ENCODE results near the gene RFTN2. TPM values are rescaled to one million over a fixed set of nuclear protein-coding genes. Genes with fewer than 3 reads are reported as not detected.

Gene RFTN2
- total and polyA plus RNA-seq, 2 of the 13 experiments (the other 11 are each of a cell fraction or from before 2014, with no cell fraction given): not detected

DNA sequence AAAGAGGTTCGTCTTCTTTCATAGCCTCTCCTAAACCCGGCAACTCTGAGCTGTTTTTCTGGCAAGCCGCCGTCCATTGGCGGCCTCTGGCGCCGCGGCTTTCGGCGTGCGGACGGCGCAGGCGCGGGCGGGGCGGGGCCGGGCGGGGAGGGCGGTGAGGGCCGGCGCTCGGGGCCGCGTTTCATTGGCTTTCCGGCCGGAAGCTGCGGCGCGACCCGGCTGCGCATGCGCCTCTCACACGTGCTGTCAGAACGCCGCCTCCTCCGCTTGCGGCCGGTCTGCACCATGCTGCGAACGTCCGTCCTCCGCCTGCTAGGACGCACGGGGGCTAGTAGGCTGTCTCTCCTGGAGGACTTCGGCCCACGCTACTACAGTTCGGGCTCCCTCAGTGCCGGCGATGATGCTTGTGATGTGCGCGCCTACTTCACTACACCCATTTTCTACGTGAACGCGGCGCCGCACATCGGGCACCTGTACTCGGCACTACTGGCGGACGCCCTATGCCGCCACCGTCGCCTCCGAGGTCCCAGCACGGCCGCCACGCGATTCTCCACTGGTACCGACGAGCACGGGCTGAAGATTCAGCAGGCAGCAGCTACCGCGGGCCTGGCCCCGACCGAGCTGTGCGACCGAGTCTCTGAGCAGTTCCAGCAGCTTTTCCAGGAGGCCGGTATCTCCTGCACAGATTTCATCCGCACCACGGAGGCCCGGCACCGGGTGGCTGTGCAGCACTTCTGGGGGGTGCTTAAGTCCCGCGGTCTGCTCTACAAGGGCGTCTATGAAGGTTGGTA is 29.9 kb upstream of the RFTN2 start, which contains the start of gene MARS2 (continued):
- TF ChIP-seq EZH2 (conservative IDR thresholded peaks at IDR 0.05; ENCODE audit: low read depth, low read length) (no peak), NPAS2 (CRISPR knock-in tag; IDR thresholded peaks at IDR 0.05; ENCODE audit: borderline replicate concordance) (no peak), ARNT (IDR thresholded peaks at IDR 0.05) (no peak), ZFP90 (CRISPR knock-in tag; IDR thresholded peaks at IDR 0.05; ENCODE audit: borderline replicate concordance) (no peak), DR1 (CRISPR knock-in tag; IDR thresholded peaks at IDR 0.05) (peak; percentile 69; the same call in 1 of the 2 replicates), STAG1 (CRISPR knock-in tag; IDR thresholded peaks at IDR 0.05) (peak; percentile 25; the same call in 1 of the 2 replicates), KDM5A (IDR thresholded peaks at IDR 0.05; ENCODE audit: borderline replicate concordance, low read length) (peak; percentile 62), ZNF260 (CRISPR knock-in tag; IDR thresholded peaks at IDR 0.05; ENCODE audit: borderline replicate concordance, low read depth) (0 out of 2 replicates have a peak, but pooled peaks have one; percentile 44), ZKSCAN1 (IDR thresholded peaks at IDR 0.05; ENCODE audit: low read length) (no peak), SMAD9 (CRISPR knock-in tag; IDR thresholded peaks at IDR 0.05) (no peak), CBFB (CRISPR knock-in tag; IDR thresholded peaks at IDR 0.05) (peak; percentile 62), ZSCAN22 (CRISPR knock-in tag; IDR thresholded peaks at IDR 0.05) (0 out of 2 replicates have a peak, but pooled peaks have one; percentile 42), SIN3B (IDR thresholded peaks at IDR 0.05; ENCODE audit: low read length) (no peak), ZNF644 (CRISPR knock-in tag; IDR thresholded peaks at IDR 0.05; ENCODE audit: low read depth) (no peak), ADNP (CRISPR knock-in tag; IDR thresholded peaks at IDR 0.05) (no peak), ZNF501 (CRISPR knock-in tag; IDR thresholded peaks at IDR 0.05) (peak; percentile 93), NFKBIZ (CRISPR knock-in tag; IDR thresholded peaks at IDR 0.05) (0 out of 2 replicates have a peak, but pooled peaks have one; percentile 20), JARID2 (CRISPR knock-in tag; IDR thresholded peaks at IDR 0.05; ENCODE audit: insufficient replicate concordance) (no peak), NCOA2 (CRISPR knock-in tag; IDR thresholded peaks at IDR 0.05) (0 out of 2 replicates have a peak, but pooled peaks have one; percentile 19), SNAPC2 (CRISPR knock-in tag; IDR thresholded peaks at IDR 0.05) (no peak), ARNT2 (CRISPR knock-in tag; IDR thresholded peaks at IDR 0.05; ENCODE audit: low read depth) (peak; percentile 96), EED (CRISPR knock-in tag; IDR thresholded peaks at IDR 0.05) (peak; percentile 90), HES4 (CRISPR knock-in tag; IDR thresholded peaks at IDR 0.05; ENCODE audit: borderline replicate concordance) (peak; percentile 22; the same call in 1 of the 2 replicates)
- TF ChIP-seq, protein P1, sequence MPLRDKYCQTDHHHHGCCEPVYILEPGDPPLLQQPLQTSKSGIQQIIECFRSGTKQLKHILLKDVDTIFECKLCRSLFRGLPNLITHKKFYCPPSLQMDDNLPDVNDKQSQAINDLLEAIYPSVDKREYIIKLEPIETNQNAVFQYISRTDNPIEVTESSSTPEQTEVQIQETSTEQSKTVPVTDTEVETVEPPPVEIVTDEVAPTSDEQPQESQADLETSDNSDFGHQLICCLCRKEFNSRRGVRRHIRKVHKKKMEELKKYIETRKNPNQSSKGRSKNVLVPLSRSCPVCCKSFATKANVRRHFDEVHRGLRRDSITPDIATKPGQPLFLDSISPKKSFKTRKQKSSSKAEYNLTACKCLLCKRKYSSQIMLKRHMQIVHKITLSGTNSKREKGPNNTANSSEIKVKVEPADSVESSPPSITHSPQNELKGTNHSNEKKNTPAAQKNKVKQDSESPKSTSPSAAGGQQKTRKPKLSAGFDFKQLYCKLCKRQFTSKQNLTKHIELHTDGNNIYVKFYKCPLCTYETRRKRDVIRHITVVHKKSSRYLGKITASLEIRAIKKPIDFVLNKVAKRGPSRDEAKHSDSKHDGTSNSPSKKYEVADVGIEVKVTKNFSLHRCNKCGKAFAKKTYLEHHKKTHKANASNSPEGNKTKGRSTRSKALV (CRISPR knock-in tag; IDR thresholded peaks at IDR 0.05): peak; percentile 27; the same call in 1 of the 2 replicates
- TF ChIP-seq, protein P2, sequence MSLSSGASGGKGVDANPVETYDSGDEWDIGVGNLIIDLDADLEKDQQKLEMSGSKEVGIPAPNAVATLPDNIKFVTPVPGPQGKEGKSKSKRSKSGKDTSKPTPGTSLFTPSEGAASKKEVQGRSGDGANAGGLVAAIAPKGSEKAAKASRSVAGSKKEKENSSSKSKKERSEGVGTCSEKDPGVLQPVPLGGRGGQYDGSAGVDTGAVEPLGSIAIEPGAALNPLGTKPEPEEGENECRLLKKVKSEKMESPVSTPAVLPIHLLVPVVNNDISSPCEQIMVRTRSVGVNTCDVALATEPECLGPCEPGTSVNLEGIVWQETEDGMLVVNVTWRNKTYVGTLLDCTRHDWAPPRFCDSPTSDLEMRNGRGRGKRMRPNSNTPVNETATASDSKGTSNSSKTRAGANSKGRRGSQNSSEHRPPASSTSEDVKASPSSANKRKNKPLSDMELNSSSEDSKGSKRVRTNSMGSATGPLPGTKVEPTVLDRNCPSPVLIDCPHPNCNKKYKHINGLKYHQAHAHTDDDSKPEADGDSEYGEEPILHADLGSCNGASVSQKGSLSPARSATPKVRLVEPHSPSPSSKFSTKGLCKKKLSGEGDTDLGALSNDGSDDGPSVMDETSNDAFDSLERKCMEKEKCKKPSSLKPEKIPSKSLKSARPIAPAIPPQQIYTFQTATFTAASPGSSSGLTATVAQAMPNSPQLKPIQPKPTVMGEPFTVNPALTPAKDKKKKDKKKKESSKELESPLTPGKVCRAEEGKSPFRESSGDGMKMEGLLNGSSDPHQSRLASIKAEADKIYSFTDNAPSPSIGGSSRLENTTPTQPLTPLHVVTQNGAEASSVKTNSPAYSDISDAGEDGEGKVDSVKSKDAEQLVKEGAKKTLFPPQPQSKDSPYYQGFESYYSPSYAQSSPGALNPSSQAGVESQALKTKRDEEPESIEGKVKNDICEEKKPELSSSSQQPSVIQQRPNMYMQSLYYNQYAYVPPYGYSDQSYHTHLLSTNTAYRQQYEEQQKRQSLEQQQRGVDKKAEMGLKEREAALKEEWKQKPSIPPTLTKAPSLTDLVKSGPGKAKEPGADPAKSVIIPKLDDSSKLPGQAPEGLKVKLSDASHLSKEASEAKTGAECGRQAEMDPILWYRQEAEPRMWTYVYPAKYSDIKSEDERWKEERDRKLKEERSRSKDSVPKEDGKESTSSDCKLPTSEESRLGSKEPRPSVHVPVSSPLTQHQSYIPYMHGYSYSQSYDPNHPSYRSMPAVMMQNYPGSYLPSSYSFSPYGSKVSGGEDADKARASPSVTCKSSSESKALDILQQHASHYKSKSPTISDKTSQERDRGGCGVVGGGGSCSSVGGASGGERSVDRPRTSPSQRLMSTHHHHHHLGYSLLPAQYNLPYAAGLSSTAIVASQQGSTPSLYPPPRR (CRISPR knock-in tag; IDR thresholded peaks at IDR 0.05; ENCODE audit: borderline replicate concordance): 0 out of 2 replicates have a peak, but pooled peaks have one; percentile 14

All from HepG2 (cell line).